ENCODE data around the gene MAP2K7.

- TF ChIP-seq, protein P1, sequence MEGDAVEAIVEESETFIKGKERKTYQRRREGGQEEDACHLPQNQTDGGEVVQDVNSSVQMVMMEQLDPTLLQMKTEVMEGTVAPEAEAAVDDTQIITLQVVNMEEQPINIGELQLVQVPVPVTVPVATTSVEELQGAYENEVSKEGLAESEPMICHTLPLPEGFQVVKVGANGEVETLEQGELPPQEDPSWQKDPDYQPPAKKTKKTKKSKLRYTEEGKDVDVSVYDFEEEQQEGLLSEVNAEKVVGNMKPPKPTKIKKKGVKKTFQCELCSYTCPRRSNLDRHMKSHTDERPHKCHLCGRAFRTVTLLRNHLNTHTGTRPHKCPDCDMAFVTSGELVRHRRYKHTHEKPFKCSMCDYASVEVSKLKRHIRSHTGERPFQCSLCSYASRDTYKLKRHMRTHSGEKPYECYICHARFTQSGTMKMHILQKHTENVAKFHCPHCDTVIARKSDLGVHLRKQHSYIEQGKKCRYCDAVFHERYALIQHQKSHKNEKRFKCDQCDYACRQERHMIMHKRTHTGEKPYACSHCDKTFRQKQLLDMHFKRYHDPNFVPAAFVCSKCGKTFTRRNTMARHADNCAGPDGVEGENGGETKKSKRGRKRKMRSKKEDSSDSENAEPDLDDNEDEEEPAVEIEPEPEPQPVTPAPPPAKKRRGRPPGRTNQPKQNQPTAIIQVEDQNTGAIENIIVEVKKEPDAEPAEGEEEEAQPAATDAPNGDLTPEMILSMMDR (conservative IDR thresholded peaks at IDR 0.05; ENCODE audit: low read depth, low read length), result no peak
- TF ChIP-seq FOS (IDR thresholded peaks at IDR 0.05; ENCODE audit: low read depth, low read length), result no peak
- TF ChIP-seq POLR2A (IDR thresholded peaks at IDR 0.05; ENCODE audit: low read depth, low read length), result no peak
- no peak for TF ChIP-seq SMC3 (IDR thresholded peaks at IDR 0.05; ENCODE audit: low read depth, low read length)
- TF ChIP-seq MXI1 (IDR thresholded peaks at IDR 0.05; ENCODE audit: borderline replicate concordance, low read depth, low read length), result no peak
- TF ChIP-seq MAFK (IDR thresholded peaks at IDR 0.05; ENCODE audit: low read depth, low read length), result no peak
- no peak for TF ChIP-seq BHLHE40 (IDR thresholded peaks at IDR 0.05; ENCODE audit: low read depth, low read length)
- no peak for TF ChIP-seq RCOR1 (IDR thresholded peaks at IDR 0.05; ENCODE audit: insufficient replicate concordance, low read length)
- no peak for TF ChIP-seq MAZ (IDR thresholded peaks at IDR 0.05; ENCODE audit: borderline replicate concordance, low read depth, low read length)
- no peak for TF ChIP-seq CHD1 (IDR thresholded peaks at IDR 0.05; ENCODE audit: low read depth, low read length)
- TF ChIP-seq CEBPB (IDR thresholded peaks at IDR 0.05; ENCODE audit: low read depth, low read length), result no peak
Measured at GRCh38 chr19:7879836-7880235, 23.8 kb upstream of the MAP2K7 start.
